ENCODE measurements around the gene TMEM51. TPM values are rescaled to one million over a fixed set of nuclear protein-coding genes. Genes with fewer than 3 reads are reported as not detected.

Gene TMEM51
- total and polyA plus RNA-seq, 10 donors, result 3.5 to 13.8 (median 7.5) TPM

- DNase-seq, result no peak
- Histone ChIP-seq H3K27me3 (replicated peaks in 1 of 7) (peaks cover 0 to 5% (median 0%) of the 10 kb centered on the region in 7 donors), H3K27ac (no peak overlapping the region), H3K36me3 (peaks cover 0 to 33% (median 7%) of the 10 kb centered on the region in 6 donors), H3K4me3 (no peak overlapping the region), H3K9me3 (no peaks in the 10 kb centered on the region), H3K4me1 (peaks cover 0 to 16% (median 0%) of the 10 kb centered on the region in 6 donors)
- WGBS, 5 donors, result 91 to 94% (median 93%) methylated on average over 5 of the region's 5 CpGs
- intact Hi-C loops (cut with DNase I; ENCODE audit: low total_unique reads), result no loop called here
- TF ChIP-seq CTCF (IDR thresholded peaks at IDR 0.05 in 8 of 11, conservative IDR thresholded peaks at IDR 0.05 in 3 of 11), result no peak
- TF ChIP-seq POLR2A (IDR thresholded peaks at IDR 0.05), result no peak
- TF ChIP-seq POLR2AphosphoS5 (IDR thresholded peaks at IDR 0.05), result no peak
Measured at GRCh38 chr1:15113146-15113545, 40.4 kb upstream of the TMEM51 start.

GRCh38 chr1:15114884-15115283 lies 38.7 kb upstream of the TMEM51 start:
- H3K27ac ChIP-seq, result no peak overlapping the region
- no peak overlapping the region for H3K4me3 ChIP-seq
- no peak for TF ChIP-seq CTCF (IDR thresholded peaks at IDR 0.05 in 8 of 11, conservative IDR thresholded peaks at IDR 0.05 in 3 of 11)
- 84 to 94% (median 88%) methylated on average over 3 to 13 of the region's 13 CpGs for WGBS, 5 donors
- intact Hi-C loops (cut with DNase I; ENCODE audit: low total_unique reads), result no loop called here
- peaks cover 0 to 5% (median 0%) of the 10 kb centered on the region in 7 donors for H3K27me3 ChIP-seq (replicated peaks in 1 of 7)
- no peak for DNase-seq
- H3K4me1 ChIP-seq, result peaks cover 0 to 16% (median 0%) of the 10 kb centered on the region in 6 donors
- H3K36me3 ChIP-seq, result peaks cover 0 to 33% (median 7%) of the 10 kb centered on the region in 6 donors
- no peaks in the 10 kb centered on the region for H3K9me3 ChIP-seq

- Histone ChIP-seq H3K27ac (no peak overlapping the region), H3K36me3 (peaks cover 0 to 33% (median 7%) of the 10 kb centered on the region in 6 donors), H3K27me3 (replicated peaks in 1 of 7) (peaks cover 0 to 5% (median 0%) of the 10 kb centered on the region in 7 donors), H3K9me3 (no peaks in the 10 kb centered on the region), H3K4me3 (no peak overlapping the region), H3K4me1 (peaks cover 0 to 16% (median 0%) of the 10 kb centered on the region in 6 donors)
- intact Hi-C loops (cut with DNase I; ENCODE audit: low total_unique reads), result no loop called here
- WGBS, 5 donors, result 87 to 93% (median 88%) methylated on average over 14 to 15 of the region's 15 CpGs
- DNase-seq, result no peak
- TF ChIP-seq POLR2AphosphoS5 (IDR thresholded peaks at IDR 0.05), result no peak
Measured at GRCh38 chr1:15115542-15116330, 37.8 kb upstream of the TMEM51 start.

- WGBS, 5 donors, result 35 to 76% (median 64%) methylated on average over 5 of the region's 5 CpGs
- intact Hi-C loops (cut with DNase I; ENCODE audit: low total_unique reads), result no loop called here
- DNase-seq, result no peak
- no peaks in the 10 kb centered on the region for H3K9me3 ChIP-seq
- H3K27me3 ChIP-seq (replicated peaks in 1 of 7), result peaks cover 0 to 5% (median 0%) of the 10 kb centered on the region in 7 donors
- H3K36me3 ChIP-seq, result peaks cover 0 to 33% (median 7%) of the 10 kb centered on the region in 6 donors
- TF ChIP-seq POLR2A (IDR thresholded peaks at IDR 0.05), result no peak
- TF ChIP-seq POLR2AphosphoS5 (IDR thresholded peaks at IDR 0.05), result peak in 1 of 3 donors; percentile 25
- H3K27ac ChIP-seq, result peak overlapping the region in 1 of 8 donors; percentile 33
- H3K4me1 ChIP-seq, result peaks cover 0 to 16% (median 0%) of the 10 kb centered on the region in 6 donors
- no peak overlapping the region for H3K4me3 ChIP-seq
Measured at GRCh38 chr1:15116966-15117365, 36.6 kb upstream of the TMEM51 start.

- DNase-seq, result no peak
- intact Hi-C loops (cut with DNase I; ENCODE audit: low total_unique reads), result no loop called here
- Histone ChIP-seq H3K36me3 (peaks cover 0 to 28% (median 7%) of the 10 kb centered on the region in 6 donors), H3K4me3 (no peak overlapping the region), H3K4me1 (peaks cover 0 to 11% (median 0%) of the 10 kb centered on the region in 6 donors), H3K9me3 (no peaks in the 10 kb centered on the region), H3K27me3 (replicated peaks in 1 of 7) (peaks cover 0 to 5% (median 0%) of the 10 kb centered on the region in 7 donors), H3K27ac (no peak overlapping the region)
- TF ChIP-seq POLR2A (IDR thresholded peaks at IDR 0.05) (no peak), CTCF (IDR thresholded peaks at IDR 0.05 in 8 of 11, conservative IDR thresholded peaks at IDR 0.05 in 3 of 11) (no peak), POLR2AphosphoS5 (IDR thresholded peaks at IDR 0.05) (no peak)
- WGBS, 5 donors, result 54 to 92% (median 67%) methylated on average over 8 of the region's 8 CpGs
Measured at GRCh38 chr1:15117671-15118325, 35.7 kb upstream of the TMEM51 start.

All from spleen (tissue), 11 donors.